Endothelial cell of umbilical vein (primary cell): ENCODE results near the gene KISS1. TPM values are rescaled to one million over a fixed set of nuclear protein-coding genes. Genes with fewer than 3 reads are reported as not detected.
A peak's percentile ranks its signal among the peaks of the same experiment; 100 is the strongest.

ENCODE experiments used
- BruUV-seq: library from RNA; stranded (reverse); fragments of 400-500 nt; replicated peaks from 2 replicates; lab custom pipeline; 2021; lab: Mats Ljungman, UMichigan
- CTCF ChIA-PET: fragments of 300-600, 350-600 bp; sonication (Branson Sonifier 250); formaldehyde crosslinking; loops from one replicate; lab custom pipeline; 2021; ENCODE audit warnings: antibody characterized with exemption, inconsistent platforms; lab: Charles Lee
- POLR2A ChIA-PET: fragments of 300-600, 350-600 bp; sonication (Branson Sonifier 250); formaldehyde crosslinking; loops from one replicate; lab custom pipeline; 2021; ENCODE audit warnings: antibody characterized with exemption, inconsistent platforms; lab: Charles Lee
- DNase-seq: peaks from one replicate; pipeline ENCODE4 v3.0.0-alpha.2; 2011; ENCODE audit warnings: low read depth, low spot score
- FAIRE-seq: peaks from 2 replicates; lab custom pipeline; 2011; peaks lifted over from hg19 to GRCh38; lab: Jason Lieb, UNC
- H2AFZ ChIP-seq: 2 replicates; pipeline ENCODE4 v1.6.0; 2012; ENCODE audit warnings: low read depth, low read length, control low read depth, inconsistent platforms
- H3K27ac ChIP-seq: 2 replicates; pipeline ENCODE4 v1.5.1; 2011; ENCODE audit warnings: low read depth, mild to moderate bottlenecking, control low read depth, low read length, moderate library complexity; ENCODE audit not compliant: insufficient read depth
- H3K27me3 ChIP-seq, 2 experiments: 2 replicates each; pipeline versions ENCODE4 v1.6.0 to v1.6.1; 2011; ENCODE audit warnings: low read length in 2 of 2, mixed read lengths in 1 of 2; ENCODE audit not compliant: control insufficient read depth in 2 of 2, insufficient read depth in 2 of 2
- H3K36me3 ChIP-seq, 2 experiments: 2 replicates in 1 of 2; 3 replicates in 1 of 2; pipeline ENCODE4 v1.5.1; 2011; ENCODE audit warnings: low read length in 2 of 2, mild to moderate bottlenecking in 1 of 2, moderate library complexity in 1 of 2; ENCODE audit not compliant: control insufficient read depth in 2 of 2, insufficient read depth in 2 of 2; ENCODE audit errors: extremely low read depth in 1 of 2
- H3K4me1 ChIP-seq: 3 replicates; pipeline ENCODE4 v1.5.1; 2011; ENCODE audit warnings: mild to moderate bottlenecking, low read length; ENCODE audit not compliant: control insufficient read depth, insufficient read depth; ENCODE audit errors: extremely low read depth
- H3K4me2 ChIP-seq: 2 replicates; pipeline ENCODE4 v1.6.1; 2011; ENCODE audit warnings: low read length, control low read depth, mixed read lengths; ENCODE audit not compliant: insufficient read depth
- H3K4me3 ChIP-seq, 3 experiments: fragments of 200-600 bp in 1 of 3; sonication (generic), shearing (Covaris generic) in 1 of 3; replicated peaks in 1 of 3; 2 replicates each; pipeline ENCODE4 v1.5.1; 2011 to 2016; ENCODE audit warnings: control low read depth in 3 of 3, low read length in 3 of 3, mild to moderate bottlenecking in 2 of 3, inconsistent platforms in 1 of 3, low read depth in 1 of 3, moderate library complexity in 1 of 3; ENCODE audit not compliant: insufficient read depth in 1 of 3
- H3K79me2 ChIP-seq: 2 replicates; pipeline ENCODE4 v1.6.0; 2012; ENCODE audit warnings: low read length, inconsistent platforms; ENCODE audit not compliant: control insufficient read depth, insufficient read depth
- H3K9ac ChIP-seq: replicated peaks from 2 replicates; pipeline ENCODE3; 2011; ENCODE audit warnings: low read length, control low read depth; ENCODE audit not compliant: insufficient read depth; ENCODE audit errors: extremely low read depth
- H3K9me1 ChIP-seq: replicated peaks from 3 replicates; pipeline ENCODE4 v1.6.0; 2011; ENCODE audit warnings: mild to moderate bottlenecking, low read length; ENCODE audit not compliant: control insufficient read depth, insufficient read depth; ENCODE audit errors: extremely low read depth
- H3K9me3 ChIP-seq: replicated peaks from 2 replicates; pipeline ENCODE4 v1.5.1; 2012; ENCODE audit warnings: low read length, inconsistent platforms; ENCODE audit not compliant: control insufficient read depth, insufficient read depth
- H4K20me1 ChIP-seq: replicated peaks from 2 replicates; pipeline ENCODE3; 2011; ENCODE audit warnings: mild to moderate bottlenecking, low read length; ENCODE audit not compliant: control insufficient read depth, insufficient read depth; ENCODE audit errors: extremely low read depth
- CTCF ChIP-seq, 2 donors: IDR thresholded peaks; 1 replicate in 1 of 2; 2 replicates in 1 of 2; pipeline ENCODE4 v1.5.1; 2011; ENCODE audit warnings: low read length in 2 of 2, mild to moderate bottlenecking in 2 of 2, moderate library complexity in 2 of 2, control low read depth in 1 of 2, inconsistent platforms in 1 of 2, low read depth in 1 of 2; ENCODE audit not compliant: insufficient read depth in 1 of 2; ENCODE audit errors: extremely low read depth in 1 of 2
- EZH2 ChIP-seq: IDR thresholded peaks from 2 replicates; pipeline ENCODE4 v1.6.1; 2012; ENCODE audit warnings: borderline replicate concordance, low read depth, mild to moderate bottlenecking, moderate library complexity, low read length, inconsistent platforms; ENCODE audit not compliant: severe bottlenecking
- FOS ChIP-seq: IDR thresholded peaks from 2 replicates; pipeline ENCODE4 v1.6.1; 2011; ENCODE audit warnings: mild to moderate bottlenecking, low read length, moderate library complexity, borderline replicate concordance; ENCODE audit not compliant: insufficient read depth
- GATA2 ChIP-seq: IDR thresholded peaks from 2 replicates; pipeline ENCODE4 v1.7.0; 2011; ENCODE audit warnings: low read depth, mild to moderate bottlenecking, moderate library complexity, mixed read lengths, low read length; ENCODE audit not compliant: insufficient read length, insufficient read depth
- JUN ChIP-seq: IDR thresholded peaks from 2 replicates; pipeline ENCODE4 v1.6.1; 2011; ENCODE audit warnings: borderline replicate concordance, low read depth; ENCODE audit not compliant: insufficient read length, insufficient read depth
- MYC ChIP-seq: IDR thresholded peaks from one replicate; pipeline ENCODE4 v1.6.1; 2011; ENCODE audit warnings: mild to moderate bottlenecking, low read depth, low read length
- POLR2A ChIP-seq: IDR thresholded peaks from 2 replicates; pipeline ENCODE4 v1.6.1; 2012; ENCODE audit warnings: low read depth, mild to moderate bottlenecking, control low read depth, low read length
- POLR2AphosphoS5 ChIP-seq: IDR thresholded peaks from 2 replicates; pipeline ENCODE4 v1.6.1; 2012; ENCODE audit warnings: low read depth, mild to moderate bottlenecking, control low read depth, low read length, moderate library complexity; ENCODE audit not compliant: insufficient read depth
- dilution Hi-C: fragments of 300-500 bp; cut with MboI; formaldehyde crosslinking; loops from one replicate; pipeline ENCODE4 v1.15.0; 2019; ENCODE audit warnings: low sequenced_read_pairs; ENCODE audit not compliant: extremely low pct_ligation_motif_present
- intact Hi-C: fragments of 100-400 bp; cut with micrococcal nuclease; formaldehyde crosslinking; loops from one replicate; pipeline ENCODE4 v1.10.0; 2022
- polyA plus RNA-seq, 4 experiments: library from polyadenylated mRNA; depleted of rRNA in 3 of 4; stranded (reverse) in 3 of 4; unstranded in 1 of 4; fragments of >200 nt; gene quantifications; 2 replicates each; pipeline versions ENCODE4 v1.2.1 to v1.2.3, GENCODE V29; 2011 to 2012; ENCODE audit warnings: missing spikeins in 1 of 4
- total RNA-seq: library from RNA; stranded (reverse); gene quantifications from 2 replicates; pipeline ENCODE4 v1.2.3, GENCODE V29; 2021
- TF ChIP-seq, protein P1 (sequence below): IDR thresholded peaks from 2 replicates; pipeline ENCODE4 v1.6.1; 2011; ENCODE audit not compliant: insufficient read depth, insufficient read length

KISS1 gene
- total and polyA plus RNA-seq, 2 donors (not counting 3 experiments of a cell fraction or from before 2014, with no cell fraction given), result 0.22 to 1.00 TPM

GRCh38 chr1:204152310-204153044, 43.8 kb downstream of the KISS1 start:
- dilution Hi-C loops, result loop anchor here (25.0 kb wide), 1 partner anchor 185 kb away; no protein-coding TSS in a partner anchor
- H3K9me3 ChIP-seq, result no peaks in the 10 kb centered on the region
- H3K9ac ChIP-seq, result peak overlapping the region; percentile 69
- no peak for TF ChIP-seq GATA2
- no peak for TF ChIP-seq POLR2A
- no peak for TF ChIP-seq JUN
- TF ChIP-seq MYC, result no peak
- no peak for TF ChIP-seq EZH2
- no peak for TF ChIP-seq CTCF (IDR thresholded peaks at IDR 0.05; ENCODE audit: extremely low read depth in 1 of 2, insufficient read depth in 1 of 2, low read depth in 1 of 2, low read length in 2 of 2)
- no peak for TF ChIP-seq POLR2AphosphoS5
- TF ChIP-seq, protein P1, sequence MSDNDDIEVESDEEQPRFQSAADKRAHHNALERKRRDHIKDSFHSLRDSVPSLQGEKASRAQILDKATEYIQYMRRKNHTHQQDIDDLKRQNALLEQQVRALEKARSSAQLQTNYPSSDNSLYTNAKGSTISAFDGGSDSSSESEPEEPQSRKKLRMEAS, result no peak
- TF ChIP-seq FOS, result no peak
- CTCF ChIA-PET, result interaction anchor here (0.8 to 3.8 kb wide), 14 partner anchors 10 to 282 kb away, joined by 3 to 29 read pairs (median 5); partner anchors contain the start of genes GOLT1A and SOX13
- peak overlapping the region; percentile 20 to 78 (median 24) for H3K4me3 ChIP-seq
- POLR2A ChIA-PET, result interaction anchor here (0.7 to 0.8 kb wide), 2 partner anchors 14 to 100 kb away, joined by 3 read pairs; no protein-coding TSS in a partner anchor
- H3K4me2 ChIP-seq, result peak overlapping the region; percentile 39
- no peaks in the 10 kb centered on the region for H3K9me1 ChIP-seq
- DNase-seq (no peak), FAIRE-seq (no peak)
- no peaks in the 10 kb centered on the region for H3K79me2 ChIP-seq
- H2AFZ ChIP-seq, result peak overlapping the region; percentile 85
- H3K27me3 ChIP-seq, result no peaks in the 10 kb centered on the region
- no peaks in the 10 kb centered on the region for H4K20me1 ChIP-seq
- no peak overlapping the region for H3K27ac ChIP-seq
- no peaks in the 10 kb centered on the region for H3K36me3 ChIP-seq
- intact Hi-C loops, result loop anchor here (1.0 kb wide), 1 partner anchor 291 kb away; the partner anchor contains the start of gene SNRPE
- peaks cover 5% of the 10 kb centered on the region for H3K4me1 ChIP-seq
- no TSS peak for BruUV-seq
